GM21526 (cell line): ENCODE data around the gene AKTIP.

ENCODE experiments used
- ATAC-seq: cut with Tn5 transposase; IDR thresholded peaks from one replicate; pipeline ENCODE4 v1.9.1; 2021; ENCODE audit warnings: moderate library complexity; ENCODE audit not compliant: unreplicated experiment, low FRiP score

The AKTIP gene

GRCh38 chr16:53484542-53484941 is 18.5 kb downstream of the AKTIP start:
- no peak for ATAC-seq

- no peak for ATAC-seq
These were observed 20.9 kb downstream of the AKTIP start for GRCh38 chr16:53482123-53482522.

- ATAC-seq: no peak
These were observed 22.6 kb downstream of the AKTIP start for GRCh38 chr16:53480394-53480793.

- no peak for ATAC-seq
These were observed 24.0 kb downstream of the AKTIP start for GRCh38 chr16:53478965-53479364.

- ATAC-seq: no peak
These were observed 26.1 kb downstream of the AKTIP start for GRCh38 chr16:53476867-53477266.

- no peak for ATAC-seq
These were observed 37.3 kb downstream of the AKTIP start for GRCh38 chr16:53465606-53466280.

- ATAC-seq: no peak
These were observed 44.4 kb downstream of the AKTIP start for GRCh38 chr16:53458635-53459034.

- ATAC-seq: peak; percentile 100
These were observed 45.3 kb downstream of the AKTIP start for GRCh38 chr16:53457670-53458069.

GRCh38 chr16:53456625-53457024 is 46.4 kb downstream of the AKTIP start:
- no peak for ATAC-seq

GRCh38 chr16:53453928-53454327 is 49.1 kb downstream of the AKTIP start:
- no peak for ATAC-seq

- no peak for ATAC-seq
These were observed 53.0 kb downstream of the AKTIP start for GRCh38 chr16:53449816-53450517.

- ATAC-seq: no peak
These were observed 56.9 kb downstream of the AKTIP start for GRCh38 chr16:53446090-53446489.

- no peak for ATAC-seq
These were observed 57.5 kb downstream of the AKTIP start for GRCh38 chr16:53445534-53445933.
